Parathyroid adenoma (tissue), 2 donors: ENCODE results near the gene BAZ2B.

Experiments
- H2AFZ ChIP-seq: fragments of 300-600 bp; sonication (generic); one replicate; pipeline ENCODE4 v1.7.0; 2017; ENCODE audit warnings: antibody characterized with exemption, mild to moderate bottlenecking
- H3K27ac ChIP-seq: fragments of 300-600 bp; sonication (generic); one replicate; pipeline ENCODE4 v1.7.0; 2017
- H3K27me3 ChIP-seq: fragments of 300-600 bp; sonication (generic); one replicate; pipeline ENCODE4 v1.7.0; 2017; ENCODE audit warnings: low read length; ENCODE audit not compliant: control insufficient read depth, insufficient read depth
- H3K36me3 ChIP-seq: fragments of 300-600 bp; sonication (generic); one replicate; pipeline ENCODE4 v1.7.0; 2017; ENCODE audit warnings: low read length; ENCODE audit not compliant: control insufficient read depth, insufficient read depth
- H3K4me1 ChIP-seq: fragments of 300-600 bp; sonication (generic); one replicate; pipeline ENCODE4 v1.7.0; 2017; ENCODE audit warnings: control low read depth
- H3K4me2 ChIP-seq: fragments of 300-600 bp; sonication (generic); one replicate; pipeline ENCODE4 v1.7.0; 2017; ENCODE audit warnings: low read length
- H3K4me3 ChIP-seq: fragments of 300-600 bp; sonication (generic); one replicate; pipeline ENCODE4 v1.7.0; 2017; ENCODE audit warnings: low read depth, low read length
- H3K79me2 ChIP-seq: fragments of 300-600 bp; sonication (generic); one replicate; pipeline ENCODE4 v1.7.0; 2017; ENCODE audit warnings: control low read depth
- H3K9ac ChIP-seq: fragments of 300-600 bp; sonication (generic); one replicate; pipeline ENCODE4 v1.7.0; 2017; ENCODE audit warnings: mild to moderate bottlenecking
- H3K9me3 ChIP-seq: fragments of 300-600 bp; sonication (generic); one replicate; pipeline ENCODE4 v1.7.0; 2017; ENCODE audit warnings: low read length; ENCODE audit not compliant: control insufficient read depth
- TF ChIP-seq, protein P1 (sequence below): fragments of 300-600 bp; sonication (generic); IDR thresholded peaks from one replicate; pipeline ENCODE4 v1.7.0; 2017; ENCODE audit warnings: antibody characterized with exemption, mild to moderate bottlenecking
- donor health status: primary hyperparathyroidism.

The BAZ2B gene

DNA sequence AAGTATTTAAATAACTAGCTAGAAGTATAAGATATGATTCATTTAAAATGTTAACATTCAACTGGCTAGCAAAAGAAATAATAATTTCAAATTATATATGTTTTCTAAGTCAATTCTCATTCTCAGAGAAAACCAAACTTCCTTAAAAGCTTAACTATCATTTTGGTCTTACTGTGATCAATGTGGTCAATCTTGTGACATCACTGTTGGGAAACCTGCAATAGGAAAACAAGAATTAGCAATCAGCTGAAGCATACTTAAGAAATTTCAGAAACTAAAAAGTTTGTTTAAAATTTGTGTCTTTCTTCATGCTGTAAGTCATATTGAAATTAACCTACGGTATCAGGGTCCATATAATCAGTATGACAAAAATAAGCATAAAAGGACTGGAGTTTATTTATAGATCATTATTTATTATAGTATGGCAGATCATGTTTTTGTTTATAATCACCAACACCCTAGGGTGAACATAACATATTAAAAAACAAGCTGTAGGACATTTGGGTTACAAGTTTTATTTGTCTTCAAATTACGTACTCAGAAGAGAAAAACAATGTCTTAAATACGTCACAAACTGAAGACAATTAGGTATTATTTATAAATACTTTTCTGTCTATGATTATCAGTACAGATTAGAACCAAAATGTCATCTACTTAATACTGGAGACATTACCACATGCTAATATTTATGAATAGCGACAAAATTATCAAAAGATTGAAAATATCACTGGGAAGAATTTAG lies 60.5 kb downstream of the BAZ2B start:
- TF ChIP-seq, protein P1, sequence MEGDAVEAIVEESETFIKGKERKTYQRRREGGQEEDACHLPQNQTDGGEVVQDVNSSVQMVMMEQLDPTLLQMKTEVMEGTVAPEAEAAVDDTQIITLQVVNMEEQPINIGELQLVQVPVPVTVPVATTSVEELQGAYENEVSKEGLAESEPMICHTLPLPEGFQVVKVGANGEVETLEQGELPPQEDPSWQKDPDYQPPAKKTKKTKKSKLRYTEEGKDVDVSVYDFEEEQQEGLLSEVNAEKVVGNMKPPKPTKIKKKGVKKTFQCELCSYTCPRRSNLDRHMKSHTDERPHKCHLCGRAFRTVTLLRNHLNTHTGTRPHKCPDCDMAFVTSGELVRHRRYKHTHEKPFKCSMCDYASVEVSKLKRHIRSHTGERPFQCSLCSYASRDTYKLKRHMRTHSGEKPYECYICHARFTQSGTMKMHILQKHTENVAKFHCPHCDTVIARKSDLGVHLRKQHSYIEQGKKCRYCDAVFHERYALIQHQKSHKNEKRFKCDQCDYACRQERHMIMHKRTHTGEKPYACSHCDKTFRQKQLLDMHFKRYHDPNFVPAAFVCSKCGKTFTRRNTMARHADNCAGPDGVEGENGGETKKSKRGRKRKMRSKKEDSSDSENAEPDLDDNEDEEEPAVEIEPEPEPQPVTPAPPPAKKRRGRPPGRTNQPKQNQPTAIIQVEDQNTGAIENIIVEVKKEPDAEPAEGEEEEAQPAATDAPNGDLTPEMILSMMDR, result no peak
- Histone ChIP-seq H2AFZ (no peak overlapping the region), H3K27ac (no peak overlapping the region), H3K9ac (no peak overlapping the region), H3K79me2 (peaks cover 16% of the 10 kb centered on the region), H3K36me3 (no peaks in the 10 kb centered on the region), H3K4me2 (no peak overlapping the region), H3K4me1 (no peaks in the 10 kb centered on the region), H3K27me3 (no peaks in the 10 kb centered on the region), H3K9me3 (no peaks in the 10 kb centered on the region), H3K4me3 (no peak overlapping the region)

GRCh38 chr2:159553727-159554126 lies 62.6 kb downstream of the BAZ2B start:
- Histone ChIP-seq H3K27ac (no peak overlapping the region), H3K9ac (no peak overlapping the region), H3K4me1 (no peaks in the 10 kb centered on the region), H3K4me2 (no peak overlapping the region), H2AFZ (no peak overlapping the region), H3K36me3 (no peaks in the 10 kb centered on the region), H3K27me3 (no peaks in the 10 kb centered on the region), H3K9me3 (no peaks in the 10 kb centered on the region), H3K79me2 (peaks cover 20% of the 10 kb centered on the region), H3K4me3 (no peak overlapping the region)
- TF ChIP-seq, protein P1, result no peak

- Histone ChIP-seq H3K4me2 (no peak overlapping the region), H3K79me2 (peaks cover 14% of the 10 kb centered on the region), H3K4me3 (no peak overlapping the region), H3K27me3 (no peaks in the 10 kb centered on the region), H3K9me3 (no peaks in the 10 kb centered on the region), H3K4me1 (no peaks in the 10 kb centered on the region), H3K9ac (no peak overlapping the region), H3K27ac (no peak overlapping the region), H2AFZ (no peak overlapping the region), H3K36me3 (no peaks in the 10 kb centered on the region)
- TF ChIP-seq, protein P1, result no peak
These were observed 64.5 kb downstream of the BAZ2B start for GRCh38 chr2:159551806-159552205.

- no peak overlapping the region for H2AFZ ChIP-seq
- H3K9me3 ChIP-seq, result no peaks in the 10 kb centered on the region
- H3K27ac ChIP-seq, result no peak overlapping the region
- H3K4me2 ChIP-seq, result no peak overlapping the region
- H3K27me3 ChIP-seq, result no peaks in the 10 kb centered on the region
- no peaks in the 10 kb centered on the region for H3K4me1 ChIP-seq
- no peaks in the 10 kb centered on the region for H3K36me3 ChIP-seq
- TF ChIP-seq, protein P1, result no peak
- H3K79me2 ChIP-seq, result peaks cover 11% of the 10 kb centered on the region
- no peak overlapping the region for H3K4me3 ChIP-seq
- H3K9ac ChIP-seq, result no peak overlapping the region
These were observed 66.1 kb downstream of the BAZ2B start for GRCh38 chr2:159550231-159550630.

- Histone ChIP-seq H3K27ac (no peak overlapping the region), H3K36me3 (no peaks in the 10 kb centered on the region), H3K4me2 (no peak overlapping the region), H3K4me1 (no peaks in the 10 kb centered on the region), H2AFZ (no peak overlapping the region), H3K4me3 (no peak overlapping the region), H3K27me3 (no peaks in the 10 kb centered on the region), H3K9me3 (no peaks in the 10 kb centered on the region), H3K9ac (no peak overlapping the region), H3K79me2 (peaks cover 11% of the 10 kb centered on the region)
- TF ChIP-seq, protein P1, result no peak
These were observed 67.1 kb downstream of the BAZ2B start for GRCh38 chr2:159549234-159549633.
